Caki2 (cell line): ENCODE data around the gene TYK2. TPM values are rescaled to one million over a fixed set of nuclear protein-coding genes. Genes with fewer than 3 reads are reported as not detected.

ENCODE experiments used
- total RNA-seq: library from RNA; depleted of rRNA; stranded (reverse); fragments of >200 nt; shearing (Covaris generic); gene quantifications from 2 replicates; pipeline ENCODE4 v1.2.3, GENCODE V29; 2014; ENCODE audit warnings: low replicate concordance; rRNA removed

The TYK2 gene
- total RNA-seq, 1 experiment from 2014 or later, result 34.3 TPM

Other genes with a start within 250 kb of the TYK2 start
- 25.4 and 39.0 TPM in 2 replicates for gene DNMT1, start 185.6 kb downstream of the TYK2 start, total RNA-seq
- 1.9 and 2.5 TPM in 2 replicates for gene S1PR2, start 149.2 kb downstream of the TYK2 start, total RNA-seq
- 64.6 and 65.2 TPM in 2 replicates for gene MRPL4, start 128.4 kb downstream of the TYK2 start, total RNA-seq
- 0.43 TPM in 1 of 2 replicates, not detected in the other for gene ICAM1, start 109.5 kb downstream of the TYK2 start, total RNA-seq
- not detected in 2 replicates for gene ICAM4, start 93.6 kb downstream of the TYK2 start, total RNA-seq
- gene ICAM5, start 90.6 kb downstream of the TYK2 start, total RNA-seq, result 0.20 and 0.23 TPM in 2 replicates
- not detected in 2 replicates for gene ZGLP1, start 70.8 kb downstream of the TYK2 start, total RNA-seq
- 12.9 and 27.9 TPM in 2 replicates for gene FDX2, start 64.6 kb downstream of the TYK2 start, total RNA-seq
- 9.2 and 10.6 TPM in 2 replicates for gene RAVER1, start 47.0 kb downstream of the TYK2 start, total RNA-seq
- gene ICAM3, start 40.9 kb downstream of the TYK2 start, total RNA-seq, result 10.1 and 12.2 TPM in 2 replicates
- 120 and 175 TPM in 2 replicates for gene CDC37, start 23.0 kb upstream of the TYK2 start, total RNA-seq
- 0.20 and 3.6 TPM in 2 replicates for gene PDE4A, start 40.0 kb upstream of the TYK2 start, total RNA-seq
- 98.3 and 114 TPM in 2 replicates for gene KEAP1, start 122.8 kb upstream of the TYK2 start, total RNA-seq
- 4.6 and 11.6 TPM in 2 replicates for gene S1PR5, start 136.9 kb upstream of the TYK2 start, total RNA-seq
- gene ATG4D, start 163.3 kb upstream of the TYK2 start, total RNA-seq, result 17.8 and 38.4 TPM in 2 replicates
- 7.4 and 7.5 TPM in 2 replicates for gene KRI1, start 185.4 kb upstream of the TYK2 start, total RNA-seq
- gene CDKN2D, start 188.4 kb upstream of the TYK2 start, total RNA-seq, result 4.7 and 8.5 TPM in 2 replicates
- 29.2 and 48.7 TPM in 2 replicates for gene AP1M2, start 206.7 kb upstream of the TYK2 start, total RNA-seq
- 7.1 and 13.1 TPM in 2 replicates for gene SLC44A2, start 245.0 kb upstream of the TYK2 start, total RNA-seq